Fibroblast of mammary gland (primary cell): ENCODE data around the gene ARMC2.

ENCODE experiments used
- DNase-seq: peaks from one replicate; pipeline ENCODE4 v3.0.0-alpha.2; 2010; ENCODE audit warnings: low read depth
- H3K4me3 ChIP-seq: 2 replicates; pipeline ENCODE4 v1.5.1; 2011; ENCODE audit warnings: low read depth, mild to moderate bottlenecking, low read length, moderate library complexity; ENCODE audit not compliant: control insufficient read depth
- TF ChIP-seq, protein P1 (sequence below): conservative IDR thresholded peaks from 2 replicates; pipeline ENCODE4 v1.5.1; 2011; ENCODE audit warnings: low read depth, low read length, inconsistent platforms; ENCODE audit not compliant: control insufficient read depth, insufficient read depth

ARMC2 gene

GRCh38 chr6:109002051-109002697 lies 154.0 kb downstream of the ARMC2 start:
- no peak overlapping the region for H3K4me3 ChIP-seq
- TF ChIP-seq, protein P1, sequence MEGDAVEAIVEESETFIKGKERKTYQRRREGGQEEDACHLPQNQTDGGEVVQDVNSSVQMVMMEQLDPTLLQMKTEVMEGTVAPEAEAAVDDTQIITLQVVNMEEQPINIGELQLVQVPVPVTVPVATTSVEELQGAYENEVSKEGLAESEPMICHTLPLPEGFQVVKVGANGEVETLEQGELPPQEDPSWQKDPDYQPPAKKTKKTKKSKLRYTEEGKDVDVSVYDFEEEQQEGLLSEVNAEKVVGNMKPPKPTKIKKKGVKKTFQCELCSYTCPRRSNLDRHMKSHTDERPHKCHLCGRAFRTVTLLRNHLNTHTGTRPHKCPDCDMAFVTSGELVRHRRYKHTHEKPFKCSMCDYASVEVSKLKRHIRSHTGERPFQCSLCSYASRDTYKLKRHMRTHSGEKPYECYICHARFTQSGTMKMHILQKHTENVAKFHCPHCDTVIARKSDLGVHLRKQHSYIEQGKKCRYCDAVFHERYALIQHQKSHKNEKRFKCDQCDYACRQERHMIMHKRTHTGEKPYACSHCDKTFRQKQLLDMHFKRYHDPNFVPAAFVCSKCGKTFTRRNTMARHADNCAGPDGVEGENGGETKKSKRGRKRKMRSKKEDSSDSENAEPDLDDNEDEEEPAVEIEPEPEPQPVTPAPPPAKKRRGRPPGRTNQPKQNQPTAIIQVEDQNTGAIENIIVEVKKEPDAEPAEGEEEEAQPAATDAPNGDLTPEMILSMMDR, result no peak
- DNase-seq, result peak; percentile 97

- TF ChIP-seq, protein P1, result no peak
- H3K4me3 ChIP-seq, result no peak overlapping the region
- DNase-seq, result no peak
These were observed 154.7 kb downstream of the ARMC2 start for GRCh38 chr6:109002882-109003281.

GRCh38 chr6:109006818-109007217 lies 158.6 kb downstream of the ARMC2 start:
- no peak overlapping the region for H3K4me3 ChIP-seq
- DNase-seq, result no peak
- TF ChIP-seq, protein P1, result no peak

- no peak for DNase-seq
- peak overlapping the region; percentile 65 for H3K4me3 ChIP-seq
- TF ChIP-seq, protein P1, result no peak
These were observed 159.3 kb downstream of the ARMC2 start for GRCh38 chr6:109007521-109007920.

GRCh38 chr6:109008054-109008453 lies 159.8 kb downstream of the ARMC2 start:
- TF ChIP-seq, protein P1, result no peak
- DNase-seq, result no peak
- peak overlapping the region; percentile 65 for H3K4me3 ChIP-seq

DNA sequence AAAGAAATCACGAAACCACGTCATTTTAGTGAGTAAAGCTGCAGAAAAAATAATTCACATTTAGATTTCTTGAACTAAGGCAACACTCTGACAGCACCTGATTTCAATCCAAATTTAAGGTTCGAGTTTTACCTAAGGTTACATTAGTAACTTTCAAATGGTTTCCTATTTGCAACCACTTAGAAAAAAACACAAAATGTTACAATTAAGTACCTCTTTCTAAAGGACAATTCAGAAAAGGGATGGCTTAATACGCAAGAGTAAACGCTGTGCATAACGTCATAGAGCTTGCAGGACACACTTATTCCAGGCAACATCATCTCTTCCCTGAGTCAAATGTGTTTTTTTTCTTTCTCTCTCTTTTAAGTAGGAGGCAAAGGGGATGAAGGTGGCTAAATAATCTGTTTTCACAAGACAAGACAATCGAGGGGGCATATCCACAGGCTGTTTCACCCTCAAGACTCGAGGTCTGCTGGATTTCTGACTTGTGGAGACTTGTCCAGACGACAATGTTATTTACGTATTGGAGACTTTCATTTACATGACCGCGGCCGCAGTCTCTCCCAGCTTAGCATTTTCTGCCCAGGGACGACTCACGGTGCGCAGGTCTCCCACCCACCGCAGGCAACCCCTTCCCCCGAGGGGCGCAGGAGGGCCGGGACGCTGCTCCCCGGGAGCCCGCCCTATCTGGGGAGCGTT lies 160.5 kb downstream of the ARMC2 start:
- H3K4me3 ChIP-seq, result peak overlapping the region; percentile 65
- TF ChIP-seq, protein P1, result no peak
- DNase-seq, result peak; percentile 78
